ENCODE measurements around the gene AGFG2. TPM values are rescaled to one million over a fixed set of nuclear protein-coding genes. Genes with fewer than 3 reads are reported as not detected.

The AGFG2 gene
- total and polyA plus RNA-seq, 2 of the 13 experiments (the other 11 are each of a cell fraction or from before 2014, with no cell fraction given): 125 to 132 TPM

GRCh38 chr7:100545360-100546128, 6.5 kb downstream of the AGFG2 start:
- Histone ChIP-seq H3K79me2 (ENCODE audit: insufficient read depth, low read length) (peaks cover 71% of the 10 kb centered on the region), H3K27me3 (ENCODE audit: control insufficient read depth in 1 of 2, insufficient read depth in 2 of 2, low read length in 2 of 2) (no peaks in the 10 kb centered on the region), H4K20me1 (ENCODE audit: insufficient read depth, low read length) (no peaks in the 10 kb centered on the region), H3K36me3 (replicated peaks in 1 of 2; ENCODE audit: control insufficient read depth in 1 of 2, insufficient read depth in 2 of 2, low read length in 2 of 2) (peaks cover 7 to 30% of the 10 kb centered on the region in 2 experiments), H3K4me3 (replicated peaks in 1 of 3; ENCODE audit: insufficient read depth in 1 of 3, low read depth in 2 of 3, low read length in 3 of 3) (peak overlapping the region; percentile 17 to 39 (median 23); a peak in 5 of 6 replicates), H3K4me1 (ENCODE audit: insufficient read depth, low read length) (peaks cover 91% of the 10 kb centered on the region), H3K9me3 (ENCODE audit: low read length) (no peaks in the 10 kb centered on the region), H3K9ac (ENCODE audit: insufficient read depth, low read depth, low read length) (peak overlapping the region; percentile 76), H2AFZ (ENCODE audit: low read length) (no peak overlapping the region), H3K4me2 (ENCODE audit: low read depth, low read length) (peak overlapping the region; percentile 86), H3K27ac (ENCODE audit: extremely low read length, insufficient read depth, low read length) (peak overlapping the region; percentile 94)
- 5% methylated on average over 3 of the region's 3 CpGs for WGBS (ENCODE audit: low lambda C conversion rate)
- in situ Hi-C loops (cut with HindIII; ENCODE audit: extremely low pct_ligation_motif_present, low pct_unique_long_range_greater_than_20kb) (no loop called here), intact Hi-C loops (cut with micrococcal nuclease; ENCODE audit: unreplicated experiment) (loop anchor here (1.0 kb wide), 1 partner anchor 52 kb away; no protein-coding TSS in a partner anchor)
- ChIA-PET CTCF (ENCODE audit: low intra/inter-chr PET ratio, low total read pairs) (interaction anchor here (1.1 kb wide), 1 partner anchor 14 kb away, joined by 4 read pairs; no protein-coding TSS in a partner anchor), POLR2A (interaction anchor here (0.5 to 2.7 kb wide), 14 partner anchors 10 to 344 kb away, joined by 3 to 19 read pairs (median 6); partner anchors contain the start of genes FBXO24, LRCH4, MEPCE and TSC22D4)
- ATAC-seq: peak; percentile 87
- no peak for FAIRE-seq
- BruUV-seq (replicated peaks): TSS peak; percentile 70
- DNase-seq (ENCODE audit: low spot score): peak; percentile 95
- TF ChIP-seq YY1 (IDR thresholded peaks at IDR 0.05; ENCODE audit: insufficient read depth, insufficient replicate concordance, low read depth, low read length) (no peak), NFKBIZ (CRISPR knock-in tag; IDR thresholded peaks at IDR 0.05) (no peak), ATF5 (CRISPR knock-in tag; IDR thresholded peaks at IDR 0.05; ENCODE audit: low read depth) (no peak), ZSCAN12 (CRISPR knock-in tag; IDR thresholded peaks at IDR 0.05) (no peak), GTF2F1 (IDR thresholded peaks at IDR 0.05; ENCODE audit: low read length) (no peak), ZNF614 (CRISPR knock-in tag; IDR thresholded peaks at IDR 0.05; ENCODE audit: borderline replicate concordance) (no peak), NCOA2 (CRISPR knock-in tag; IDR thresholded peaks at IDR 0.05) (no peak), ZNF224 (CRISPR knock-in tag; IDR thresholded peaks at IDR 0.05) (no peak), ZNF879 (CRISPR knock-in tag; IDR thresholded peaks at IDR 0.05) (0 out of 2 replicates have a peak, but pooled peaks have one; percentile 27), ETS1 (CRISPR knock-in tag; IDR thresholded peaks at IDR 0.05) (no peak), TAF15 (IDR thresholded peaks at IDR 0.05; ENCODE audit: low read depth, low read length, poor library complexity, severe bottlenecking) (no peak), MED1 (CRISPR knock-in tag; IDR thresholded peaks at IDR 0.05) (peak; percentile 88), ZNF350 (CRISPR knock-in tag; IDR thresholded peaks at IDR 0.05; ENCODE audit: borderline replicate concordance, low read depth) (no peak; the same call in none of the 2 replicates), ATF6 (CRISPR knock-in tag; conservative IDR thresholded peaks at IDR 0.05) (no peak), ZBTB7B (CRISPR knock-in tag; IDR thresholded peaks at IDR 0.05) (no peak; the same call in 1 of the 2 replicates), ZNF569 (CRISPR knock-in tag; IDR thresholded peaks at IDR 0.05; ENCODE audit: borderline replicate concordance) (no peak), ZNF484 (CRISPR knock-in tag; IDR thresholded peaks at IDR 0.05; ENCODE audit: borderline replicate concordance, low read depth) (no peak), JARID2 (CRISPR knock-in tag; IDR thresholded peaks at IDR 0.05; ENCODE audit: insufficient replicate concordance) (peak; percentile 53), EP300 (IDR thresholded peaks at IDR 0.05; ENCODE audit: low read depth in 2 of 2, low read length in 2 of 2) (peak in 1 of 2 experiments; percentile 68; a peak in 2 of 4 replicates), EP300 (CRISPR knock-in tag; IDR thresholded peaks at IDR 0.05; ENCODE audit: borderline replicate concordance) (peak; percentile 75; the same call in 1 of the 2 replicates), ZNF20 (CRISPR knock-in tag; IDR thresholded peaks at IDR 0.05) (no peak)
